Type B pancreatic cell (in vitro differentiated cells): ENCODE measurements around the gene PLEKHS1. TPM values are rescaled to one million over a fixed set of nuclear protein-coding genes. Genes with fewer than 3 reads are reported as not detected.

Source experiments
- DNase-seq: peaks from one replicate; pipeline ENCODE4 v3.0.0; 2021; ENCODE audit warnings: mixed read lengths; ENCODE audit not compliant: unreplicated experiment; ENCODE audit errors: extremely low spot score
- H3K27ac Mint-ChIP-seq: 2 replicates; pipeline ENCODE4 v1.8.0; 2021; ENCODE audit warnings: mild to moderate bottlenecking, mixed read lengths
- H3K27me3 Mint-ChIP-seq: 2 replicates; pipeline ENCODE4 v1.8.0; 2021; ENCODE audit warnings: mixed read lengths
- H3K36me3 Mint-ChIP-seq: 2 replicates; pipeline ENCODE4 v1.8.0; 2021; ENCODE audit warnings: mixed read lengths
- H3K4me1 Mint-ChIP-seq: one replicate; pipeline ENCODE4 v1.8.0; 2021; ENCODE audit warnings: mixed read lengths; ENCODE audit not compliant: unreplicated experiment
- H3K4me3 Mint-ChIP-seq: 2 replicates; pipeline ENCODE4 v1.8.0; 2021; ENCODE audit warnings: mild to moderate bottlenecking, mixed read lengths
- H3K9me3 Mint-ChIP-seq: 2 replicates; pipeline ENCODE4 v1.8.0; 2021; ENCODE audit warnings: mixed read lengths
- total RNA-seq: library from RNA; stranded (reverse); gene quantifications from 2 replicates; pipeline ENCODE4 v1.2.1, GENCODE V29; 2021; ENCODE audit warnings: low replicate concordance
- TF ChIP-seq, protein P1 (sequence below): fragments of 200-600 bp; sonication (generic); conservative IDR thresholded peaks from 2 replicates; pipeline ENCODE4 v1.5.0; 2021; ENCODE audit warnings: antibody characterized with exemption, mild to moderate bottlenecking

The PLEKHS1 gene
- total RNA-seq, 1 donor from 2014 or later: 0.12 TPM

DNA sequence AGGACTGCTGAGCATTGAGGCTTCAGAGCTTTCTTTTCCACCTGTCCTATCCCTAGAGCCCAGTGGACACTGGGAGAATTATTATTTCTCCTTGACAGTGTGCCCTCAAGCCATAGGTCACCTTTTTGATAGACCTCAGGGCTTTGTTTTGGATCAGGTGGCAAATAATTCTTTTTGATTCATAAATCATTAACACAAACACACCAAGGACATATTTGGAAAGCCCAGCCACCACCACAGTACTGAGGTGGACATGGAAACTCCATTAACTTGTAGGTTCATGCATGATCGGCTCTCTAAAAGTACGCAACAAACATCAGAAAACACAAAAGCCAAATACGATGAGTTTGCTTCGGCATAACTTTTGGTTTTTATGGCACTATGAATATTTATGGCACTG lies 17.8 kb upstream of the PLEKHS1 start:
- Mint-ChIP-seq H3K9me3 (no peaks in the 10 kb centered on the region), H3K4me3 (no peak overlapping the region), H3K36me3 (peaks cover 14% of the 10 kb centered on the region), H3K27ac (no peak overlapping the region), H3K4me1 (no peaks in the 10 kb centered on the region), H3K27me3 (peaks cover 6% of the 10 kb centered on the region)
- no peak for DNase-seq
- TF ChIP-seq, protein P1, sequence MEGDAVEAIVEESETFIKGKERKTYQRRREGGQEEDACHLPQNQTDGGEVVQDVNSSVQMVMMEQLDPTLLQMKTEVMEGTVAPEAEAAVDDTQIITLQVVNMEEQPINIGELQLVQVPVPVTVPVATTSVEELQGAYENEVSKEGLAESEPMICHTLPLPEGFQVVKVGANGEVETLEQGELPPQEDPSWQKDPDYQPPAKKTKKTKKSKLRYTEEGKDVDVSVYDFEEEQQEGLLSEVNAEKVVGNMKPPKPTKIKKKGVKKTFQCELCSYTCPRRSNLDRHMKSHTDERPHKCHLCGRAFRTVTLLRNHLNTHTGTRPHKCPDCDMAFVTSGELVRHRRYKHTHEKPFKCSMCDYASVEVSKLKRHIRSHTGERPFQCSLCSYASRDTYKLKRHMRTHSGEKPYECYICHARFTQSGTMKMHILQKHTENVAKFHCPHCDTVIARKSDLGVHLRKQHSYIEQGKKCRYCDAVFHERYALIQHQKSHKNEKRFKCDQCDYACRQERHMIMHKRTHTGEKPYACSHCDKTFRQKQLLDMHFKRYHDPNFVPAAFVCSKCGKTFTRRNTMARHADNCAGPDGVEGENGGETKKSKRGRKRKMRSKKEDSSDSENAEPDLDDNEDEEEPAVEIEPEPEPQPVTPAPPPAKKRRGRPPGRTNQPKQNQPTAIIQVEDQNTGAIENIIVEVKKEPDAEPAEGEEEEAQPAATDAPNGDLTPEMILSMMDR: no peak

DNA sequence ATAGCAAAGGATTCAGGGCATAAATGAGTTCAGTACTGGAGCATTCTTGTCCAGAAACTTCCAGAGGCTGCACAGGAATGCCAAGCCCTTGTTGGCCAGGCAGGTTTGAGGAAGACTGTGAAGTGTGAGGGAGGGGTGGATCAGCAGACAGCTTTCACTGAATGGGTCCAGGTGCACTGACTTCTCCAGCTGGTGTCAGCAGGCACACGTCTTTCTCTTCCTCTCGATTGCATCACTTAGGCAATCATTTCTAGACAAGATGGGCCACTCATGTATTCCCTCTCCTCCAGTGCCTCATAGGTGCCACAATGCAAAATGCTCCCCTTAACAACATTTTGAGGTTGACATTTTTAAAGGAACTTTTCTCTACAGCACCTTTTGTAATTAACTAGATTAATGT lies 15.6 kb upstream of the PLEKHS1 start:
- Mint-ChIP-seq H3K27me3 (peaks cover 12% of the 10 kb centered on the region), H3K27ac (no peak overlapping the region), H3K9me3 (no peaks in the 10 kb centered on the region), H3K4me1 (no peaks in the 10 kb centered on the region), H3K4me3 (no peak overlapping the region), H3K36me3 (no peaks in the 10 kb centered on the region)
- no peak for DNase-seq
- TF ChIP-seq, protein P1: no peak

DNA sequence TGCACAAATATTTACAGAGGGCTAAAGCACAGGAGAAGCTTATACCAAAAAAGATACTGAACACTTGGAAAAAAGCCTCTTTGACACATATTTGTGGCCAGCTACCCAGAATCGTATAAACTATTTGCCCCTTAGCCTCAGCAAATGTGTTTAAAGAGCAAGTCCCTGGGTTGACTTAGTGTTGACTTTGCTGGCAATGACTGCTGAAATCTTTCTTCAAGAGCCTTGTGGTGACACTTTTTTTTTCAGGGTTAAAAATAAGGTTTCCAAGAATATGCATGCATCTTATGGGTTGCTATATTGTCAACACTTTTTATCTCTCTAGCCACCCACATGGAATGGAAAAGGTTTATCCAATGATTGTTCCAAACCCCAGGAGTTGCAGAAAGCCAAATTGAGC lies 14.9 kb upstream of the PLEKHS1 start:
- no peak for DNase-seq
- Mint-ChIP-seq H3K27me3 (peaks cover 12% of the 10 kb centered on the region), H3K9me3 (no peaks in the 10 kb centered on the region), H3K36me3 (no peaks in the 10 kb centered on the region), H3K27ac (no peak overlapping the region), H3K4me3 (no peak overlapping the region), H3K4me1 (no peaks in the 10 kb centered on the region)
- TF ChIP-seq, protein P1: no peak

DNA sequence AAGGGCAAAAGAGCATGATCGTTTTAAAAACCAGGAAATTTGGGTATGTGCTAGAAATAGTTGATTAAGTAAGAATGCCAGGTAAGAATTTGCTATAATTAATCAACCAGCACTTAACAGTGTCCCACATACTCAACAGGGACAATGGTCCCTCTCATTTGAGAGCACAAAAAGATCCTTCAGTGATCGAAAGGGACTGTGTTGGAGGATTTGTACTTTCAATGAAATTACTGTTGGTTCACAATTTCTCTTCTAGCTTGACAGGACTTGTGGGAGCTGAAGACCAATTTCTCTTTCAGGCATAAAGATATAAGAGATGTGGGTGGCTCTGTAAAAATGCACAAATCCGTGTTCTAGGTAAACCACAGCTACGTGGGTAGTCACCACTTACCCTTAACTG lies 12.5 kb upstream of the PLEKHS1 start:
- TF ChIP-seq, protein P1: no peak
- H3K9me3 Mint-ChIP-seq: no peaks in the 10 kb centered on the region

DNA sequence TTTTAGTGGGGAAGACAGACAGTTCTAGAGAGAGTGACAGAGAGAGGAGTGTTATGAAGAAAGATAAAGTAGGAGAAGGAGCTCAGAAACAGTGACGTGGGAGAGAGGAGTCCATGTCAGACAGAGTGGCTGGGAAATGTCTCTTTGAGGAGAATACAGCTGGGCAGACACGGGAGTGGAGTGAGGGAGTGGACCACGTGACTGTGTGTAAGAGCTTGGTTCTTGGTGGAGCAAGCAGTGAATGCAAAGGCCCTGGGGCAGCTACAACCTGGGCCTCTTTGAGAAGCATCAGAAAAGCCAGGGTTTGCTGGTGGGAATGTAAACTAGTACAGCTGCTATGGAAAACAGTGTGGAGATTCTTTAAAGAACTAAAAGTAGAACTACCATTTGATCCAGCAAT lies 11.9 kb upstream of the PLEKHS1 start:
- Mint-ChIP-seq H3K27me3 (peaks cover 23% of the 10 kb centered on the region), H3K4me3 (no peak overlapping the region), H3K4me1 (no peaks in the 10 kb centered on the region), H3K9me3 (no peaks in the 10 kb centered on the region), H3K36me3 (no peaks in the 10 kb centered on the region), H3K27ac (no peak overlapping the region)
- TF ChIP-seq, protein P1: no peak
- no peak for DNase-seq

More for the DNA sequence above, 12.5 kb upstream of the PLEKHS1 start:
- Mint-ChIP-seq H3K27me3 (peaks cover 18% of the 10 kb centered on the region), H3K36me3 (no peaks in the 10 kb centered on the region), H3K4me1 (no peaks in the 10 kb centered on the region), H3K27ac (no peak overlapping the region), H3K4me3 (no peak overlapping the region)
- DNase-seq: no peak

DNA sequence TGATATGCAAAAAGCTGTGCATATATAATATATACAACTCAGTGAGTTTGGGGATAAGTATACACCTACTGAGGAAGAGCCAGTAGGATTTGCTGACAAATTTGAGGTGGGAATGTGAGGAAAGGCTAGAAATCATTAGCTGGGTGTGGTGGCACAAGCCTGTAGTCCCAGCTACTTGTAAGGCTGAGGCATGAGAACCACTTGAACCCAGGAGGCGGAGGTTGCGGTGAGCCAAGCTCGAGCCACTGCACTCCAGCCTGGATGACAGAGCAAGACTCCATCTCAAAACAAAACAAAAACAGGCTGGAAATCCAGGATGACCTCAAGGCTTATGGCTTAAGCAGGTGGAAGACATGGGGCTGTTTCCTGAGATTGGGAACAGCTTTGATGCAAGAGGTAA lies 10.6 kb upstream of the PLEKHS1 start:
- H3K36me3 Mint-ChIP-seq: no peaks in the 10 kb centered on the region
- no peaks in the 10 kb centered on the region for H3K4me1 Mint-ChIP-seq
- TF ChIP-seq, protein P1: no peak
- DNase-seq: no peak
- H3K9me3 Mint-ChIP-seq: peaks cover 1% of the 10 kb centered on the region
- H3K27me3 Mint-ChIP-seq: peaks cover 28% of the 10 kb centered on the region
- no peak overlapping the region for H3K27ac Mint-ChIP-seq
- H3K4me3 Mint-ChIP-seq: no peak overlapping the region
